HG02610 (cell line): ENCODE measurements around the gene TRAF3IP1.

Experiments used
- ATAC-seq: cut with Tn5 transposase; IDR thresholded peaks from one replicate; pipeline ENCODE4 v1.9.1; 2021; ENCODE audit warnings: mild to moderate bottlenecking, moderate library complexity; ENCODE audit not compliant: unreplicated experiment

TRAF3IP1 gene

GRCh38 chr2:238423561-238424312, 103.4 kb downstream of the TRAF3IP1 start:
- no peak for ATAC-seq

GRCh38 chr2:238424313-238424700, 104.0 kb downstream of the TRAF3IP1 start:
- ATAC-seq: no peak

GRCh38 chr2:238425505-238425978, 105.2 kb downstream of the TRAF3IP1 start:
- no peak for ATAC-seq

DNA sequence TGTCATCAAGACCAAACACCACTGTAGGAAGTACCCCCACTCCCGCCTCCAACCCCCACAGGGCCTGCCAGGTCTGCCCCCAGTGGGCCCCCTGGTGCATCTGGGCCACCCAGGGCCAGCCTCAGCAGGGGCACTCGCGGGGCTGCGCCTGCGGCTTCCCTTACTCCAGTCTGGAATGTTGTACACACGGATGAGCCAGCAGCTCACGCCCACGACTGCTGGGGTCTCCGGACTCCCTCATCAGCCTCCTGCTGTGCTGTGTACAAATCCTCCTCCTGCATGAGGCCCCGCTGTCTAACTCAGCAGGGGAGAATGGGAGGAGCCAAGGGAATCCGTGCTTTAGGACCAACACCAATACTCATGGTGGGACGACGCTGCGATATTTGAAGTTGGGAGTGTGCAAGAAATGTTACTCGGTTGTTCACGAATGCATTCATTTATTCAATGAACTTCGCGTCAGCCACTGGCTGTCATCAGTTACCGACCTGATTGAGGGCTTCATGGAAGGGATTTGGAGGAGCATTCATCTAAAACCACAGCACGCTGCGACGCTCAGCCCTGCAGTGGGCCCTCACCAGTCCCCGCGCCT, 105.8 kb downstream of the TRAF3IP1 start:
- no peak for ATAC-seq

GRCh38 chr2:238426568-238427434, 106.5 kb downstream of the TRAF3IP1 start, which contains the start of gene ASB1:
ASB1 (plus strand) TSS chr2:238426927; CDS start chr2:238427071, 144 bp downstream.
- ATAC-seq: peak; percentile 74

DNA sequence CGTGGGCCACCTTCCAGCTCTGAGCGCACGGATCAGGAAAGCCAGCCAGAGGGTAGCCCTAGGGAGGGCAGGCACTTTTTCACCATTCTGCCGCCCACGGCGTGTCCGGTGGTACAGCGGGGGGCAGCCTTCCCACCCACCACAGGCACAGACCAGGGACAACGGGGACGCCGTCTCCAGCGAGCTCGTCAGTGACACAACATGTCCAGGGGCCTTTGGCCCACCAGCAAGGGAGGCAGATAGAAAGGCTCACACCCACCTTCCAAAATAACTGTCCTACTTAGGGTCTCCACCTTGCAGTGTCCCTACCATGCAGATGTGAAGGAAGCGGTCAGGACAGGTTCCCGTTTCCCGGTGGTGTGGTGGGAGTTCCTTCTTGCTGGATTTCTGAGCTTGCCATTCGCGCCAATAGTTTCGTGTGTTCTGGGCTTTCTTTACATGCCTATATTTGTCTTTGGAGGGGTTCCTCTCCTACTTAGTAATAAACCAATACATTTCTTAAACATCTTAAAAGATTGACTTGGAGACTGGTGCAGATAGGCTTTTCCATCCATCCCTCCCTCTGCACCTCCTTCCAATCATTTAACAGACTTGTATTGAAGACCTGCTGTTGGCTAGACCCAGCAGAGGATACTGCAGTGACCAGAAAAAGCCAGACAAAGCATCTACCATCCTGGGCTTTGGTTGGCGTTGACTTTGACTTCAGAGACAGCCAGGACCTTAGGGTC, 107.3 kb downstream of the TRAF3IP1 start:
- no peak for ATAC-seq

DNA sequence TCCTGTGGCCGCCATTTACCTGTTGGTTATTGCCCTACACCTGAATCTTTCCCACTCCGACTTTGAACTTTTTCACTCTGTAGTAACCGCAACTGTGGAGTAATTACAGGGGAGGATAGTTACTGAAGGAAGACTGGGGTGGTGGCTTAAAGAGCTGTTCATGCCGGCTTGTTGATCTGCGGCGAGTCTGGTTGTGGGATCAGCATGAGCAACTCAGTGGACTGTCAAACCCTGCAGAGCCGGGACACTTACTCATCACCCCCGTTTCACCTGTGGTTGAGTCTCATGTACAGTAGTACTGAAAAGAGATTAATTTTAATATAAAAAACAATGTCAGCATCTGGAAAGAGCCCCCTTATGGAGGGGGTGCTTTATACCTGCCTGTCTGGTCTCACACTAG, 108.5 kb downstream of the TRAF3IP1 start:
- no peak for ATAC-seq

GRCh38 chr2:238430781-238431180, 110.5 kb downstream of the TRAF3IP1 start:
- ATAC-seq: no peak

GRCh38 chr2:238431456-238431855, 111.1 kb downstream of the TRAF3IP1 start:
- ATAC-seq: no peak

DNA sequence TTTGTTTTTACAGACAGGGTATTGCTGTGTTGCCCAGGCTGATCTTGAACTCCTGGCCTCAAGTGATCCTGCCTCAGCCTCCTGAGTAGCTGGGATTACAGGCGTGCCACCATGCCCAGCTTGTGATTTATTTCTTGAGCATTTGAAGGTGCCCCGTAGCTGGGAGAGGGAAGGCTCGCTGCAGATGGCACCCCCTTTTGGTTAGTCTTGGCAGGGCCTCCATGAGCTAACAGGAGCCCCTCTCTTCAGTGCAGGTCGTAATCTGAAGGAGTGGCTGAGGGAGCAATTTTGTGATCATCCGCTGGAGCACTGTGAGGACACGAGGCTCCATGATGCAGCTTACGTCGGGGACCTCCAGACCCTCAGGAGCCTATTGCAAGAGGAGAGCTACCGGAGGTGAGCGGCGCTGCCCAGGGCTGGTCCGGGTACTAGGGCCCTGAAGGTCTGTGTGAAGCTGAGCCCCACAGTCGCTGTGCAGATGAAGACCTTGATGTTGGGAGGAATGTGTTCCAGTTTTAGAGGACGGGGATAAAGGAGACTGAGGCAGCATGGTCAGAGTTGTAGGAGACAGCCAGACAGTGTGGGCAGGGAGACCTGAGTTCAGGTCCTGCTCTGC, 113.1 kb downstream of the TRAF3IP1 start:
- ATAC-seq: no peak

GRCh38 chr2:238433941-238434845, 113.9 kb downstream of the TRAF3IP1 start:
- no peak for ATAC-seq

- ATAC-seq: no peak
Measured at GRCh38 chr2:238434846-238435751, 114.8 kb downstream of the TRAF3IP1 start.

DNA sequence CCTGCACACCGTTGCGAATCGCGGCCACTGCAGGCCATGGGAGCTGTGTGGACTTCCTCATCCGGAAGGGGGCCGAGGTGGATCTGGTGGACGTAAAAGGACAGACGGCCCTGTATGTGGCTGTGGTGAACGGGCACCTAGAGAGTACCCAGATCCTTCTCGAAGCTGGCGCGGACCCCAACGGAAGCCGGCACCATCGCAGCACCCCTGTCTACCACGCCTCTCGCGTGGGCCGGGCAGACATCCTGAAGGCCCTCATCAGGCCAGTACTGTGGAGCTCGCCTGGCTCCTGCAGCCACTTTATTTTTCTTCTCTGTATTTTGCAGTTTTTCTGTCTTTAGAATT, 115.4 kb downstream of the TRAF3IP1 start:
- ATAC-seq: no peak

DNA sequence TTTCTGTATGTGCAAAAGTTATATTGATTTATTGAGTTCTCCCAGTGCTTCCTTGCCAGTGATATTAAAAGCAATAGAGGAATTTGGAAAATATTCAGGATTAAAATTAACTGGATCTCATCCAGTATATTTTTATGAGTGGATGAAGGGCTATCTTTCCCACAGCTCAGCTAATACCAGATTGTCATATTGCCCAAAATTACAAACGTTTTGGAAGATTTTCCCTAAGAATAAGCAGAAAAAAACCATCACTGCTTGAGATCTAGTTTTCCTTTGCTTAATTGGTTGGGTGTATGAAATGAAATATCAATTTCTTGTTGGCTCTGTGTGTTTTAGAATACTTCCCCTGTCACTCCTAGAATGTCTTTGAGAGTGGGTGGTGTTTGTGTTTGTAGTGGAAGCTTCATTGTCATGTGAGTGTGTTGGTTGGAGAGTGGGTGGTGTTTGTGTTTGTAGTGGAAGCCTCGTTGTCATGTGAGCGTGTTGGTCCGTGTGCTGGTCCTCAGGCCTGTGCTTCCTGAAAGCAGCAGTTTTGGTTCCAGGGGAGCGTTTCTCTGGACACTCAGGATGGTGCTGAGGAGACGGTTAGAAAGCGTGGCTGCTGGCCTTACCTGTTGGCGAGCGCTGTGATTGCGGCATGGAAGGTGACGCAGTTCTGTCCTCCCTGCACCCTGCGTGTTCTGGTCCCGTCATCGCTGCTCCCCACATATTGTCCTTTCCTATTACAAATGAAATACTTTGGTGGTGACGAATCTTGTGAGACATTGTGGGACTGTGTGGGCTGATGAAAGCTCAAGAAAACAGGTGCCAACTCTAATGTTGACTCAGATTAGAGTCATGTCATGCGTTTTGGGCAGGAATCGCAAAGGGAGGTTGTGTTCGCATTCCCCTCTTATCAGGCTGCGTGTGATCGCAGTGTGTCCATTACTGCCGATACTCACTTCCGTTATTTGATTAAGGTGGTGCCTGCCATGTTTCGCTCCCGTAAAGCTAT, 118.8 kb downstream of the TRAF3IP1 start:
- ATAC-seq: no peak

DNA sequence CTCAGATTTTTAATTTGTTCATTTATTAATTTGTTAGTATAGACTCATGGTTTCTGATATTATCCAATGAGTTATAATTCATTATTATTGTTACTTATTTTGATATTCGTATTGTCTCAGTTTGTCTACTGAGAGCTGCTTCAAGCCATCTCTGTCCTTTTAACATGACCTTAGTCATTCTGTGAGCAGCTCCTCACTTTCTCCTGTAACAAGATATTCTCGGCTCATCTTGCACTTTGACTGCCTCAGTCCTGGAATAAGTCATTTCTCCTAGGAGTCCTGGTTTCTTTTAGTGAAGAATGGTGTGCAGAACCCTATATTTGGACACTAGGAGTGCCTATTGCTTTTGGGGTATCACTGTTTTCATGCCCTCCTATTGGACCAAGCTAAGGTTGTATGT, 119.6 kb downstream of the TRAF3IP1 start:
- no peak for ATAC-seq

- no peak for ATAC-seq
Measured at GRCh38 chr2:238440331-238440730, 120.0 kb downstream of the TRAF3IP1 start.

- no peak for ATAC-seq
Measured at GRCh38 chr2:238440767-238441166, 120.4 kb downstream of the TRAF3IP1 start.
